GM21529 (cell line): Measurements from ENCODE around the gene ZBTB7C.

Experiments
- ATAC-seq: cut with Tn5 transposase; IDR thresholded peaks from one replicate; pipeline ENCODE4 v1.9.1; 2021; ENCODE audit not compliant: unreplicated experiment

The ZBTB7C gene

GRCh38 chr18:48073211-48073930, 335.8 kb downstream of the ZBTB7C start:
- no peak for ATAC-seq

GRCh38 chr18:48072428-48073204, 336.6 kb downstream of the ZBTB7C start:
- ATAC-seq, result no peak

- ATAC-seq, result no peak
Measured at GRCh38 chr18:48068916-48069445, 340.2 kb downstream of the ZBTB7C start.

- ATAC-seq, result no peak
Measured at GRCh38 chr18:48066225-48066652, 342.9 kb downstream of the ZBTB7C start.

- ATAC-seq, result no peak
Measured at GRCh38 chr18:48065601-48065995, 343.6 kb downstream of the ZBTB7C start.

- ATAC-seq, result no peak
Measured at GRCh38 chr18:48064978-48065600, 344.1 kb downstream of the ZBTB7C start.

- ATAC-seq, result no peak
Measured at GRCh38 chr18:48061781-48062570, 347.2 kb downstream of the ZBTB7C start.

- no peak for ATAC-seq
Measured at GRCh38 chr18:48060970-48061369, 348.2 kb downstream of the ZBTB7C start.

GRCh38 chr18:48060346-48060745, 348.8 kb downstream of the ZBTB7C start:
- no peak for ATAC-seq

GRCh38 chr18:48059455-48060010, 349.6 kb downstream of the ZBTB7C start:
- no peak for ATAC-seq

GRCh38 chr18:48058486-48058885, 350.7 kb downstream of the ZBTB7C start:
- no peak for ATAC-seq

GRCh38 chr18:48057018-48057417, 352.2 kb downstream of the ZBTB7C start:
- ATAC-seq, result no peak

GRCh38 chr18:48055351-48055750, 353.8 kb downstream of the ZBTB7C start:
- no peak for ATAC-seq

GRCh38 chr18:48053881-48054816, 355.0 kb downstream of the ZBTB7C start:
- ATAC-seq, result no peak

- ATAC-seq, result no peak
Measured at GRCh38 chr18:48052842-48053241, 356.3 kb downstream of the ZBTB7C start.

- ATAC-seq, result no peak
Measured at GRCh38 chr18:48051945-48052840, 357.0 kb downstream of the ZBTB7C start.

- ATAC-seq, result no peak
Measured at GRCh38 chr18:48050176-48050575, 359.0 kb downstream of the ZBTB7C start.

- no peak for ATAC-seq
Measured at GRCh38 chr18:48049757-48050156, 359.4 kb downstream of the ZBTB7C start.
